ENCODE measurements around the gene HS6ST1. TPM values are rescaled to one million over a fixed set of nuclear protein-coding genes. Genes with fewer than 3 reads are reported as not detected.

Gene HS6ST1
- total RNA-seq, 6 experiments from 2014 or later = 18.0 to 53.5 (median 31.0) TPM

- no peak overlapping the region for H3K27ac ChIP-seq
- intact Hi-C loops (cut with DNase I) = loop anchor here (10.0 kb wide), 2 partner anchors 195 to 265 kb away; no protein-coding TSS in a partner anchor
- no peak for TF ChIP-seq POLR2A (IDR thresholded peaks at IDR 0.05)
- no peak for TF ChIP-seq CTCF (IDR thresholded peaks at IDR 0.05)
- no peaks in the 10 kb centered on the region for H3K36me3 ChIP-seq
- no peak overlapping the region for H3K4me3 ChIP-seq
- WGBS (ENCODE audit: insufficient coverage, low coverage, low lambda C conversion rate, missing lambda C conversion rate) = 82% methylated on average over 6 of the region's 6 CpGs
- DNase-seq (no peak), ATAC-seq (no peak)
- peaks cover 0 to 3% (median 0%) of the 10 kb centered on the region in 4 donors for H3K9me3 ChIP-seq
- no peaks in the 10 kb centered on the region for H3K27me3 ChIP-seq
- H3K4me1 ChIP-seq = peaks cover 0 to 14% (median 3%) of the 10 kb centered on the region in 4 donors
Measured at GRCh38 chr2:128329607-128330006, 10.9 kb upstream of the HS6ST1 start.

- no peak for DNase-seq
- peaks cover 0 to 14% (median 3%) of the 10 kb centered on the region in 4 donors for H3K4me1 ChIP-seq
Measured at GRCh38 chr2:128327180-128327964, 8.7 kb upstream of the HS6ST1 start.

GRCh38 chr2:128326346-128326745 is 7.7 kb upstream of the HS6ST1 start:
- ATAC-seq = no peak
- 86% methylated on average over 4 of the region's 4 CpGs for WGBS (ENCODE audit: insufficient coverage, low coverage, low lambda C conversion rate, missing lambda C conversion rate)
- H3K9me3 ChIP-seq = no peaks in the 10 kb centered on the region
- TF ChIP-seq CTCF (IDR thresholded peaks at IDR 0.05) (no peak), POLR2A (IDR thresholded peaks at IDR 0.05) (no peak)
- no peak overlapping the region for H3K4me3 ChIP-seq
- H3K27me3 ChIP-seq = no peaks in the 10 kb centered on the region
- no peaks in the 10 kb centered on the region for H3K36me3 ChIP-seq
- no peak for DNase-seq
- peaks cover 0 to 14% (median 3%) of the 10 kb centered on the region in 4 donors for H3K4me1 ChIP-seq
- intact Hi-C loops (cut with DNase I) = loop anchor here (10.0 kb wide), 2 partner anchors 198 to 268 kb away; no protein-coding TSS in a partner anchor
- H3K27ac ChIP-seq = no peak overlapping the region

More at GRCh38 chr2:128327180-128327964, 8.7 kb upstream of the HS6ST1 start:
- 99% methylated on average over 7 of the region's 11 CpGs for WGBS (ENCODE audit: insufficient coverage, low coverage, low lambda C conversion rate, missing lambda C conversion rate)
- ATAC-seq = no peak
- intact Hi-C loops (cut with DNase I) = loop anchor here (10.0 kb wide), 2 partner anchors 197 to 267 kb away; no protein-coding TSS in a partner anchor
- no peaks in the 10 kb centered on the region for H3K27me3 ChIP-seq
- H3K36me3 ChIP-seq = no peaks in the 10 kb centered on the region
- no peak overlapping the region for H3K4me3 ChIP-seq
- TF ChIP-seq CTCF (IDR thresholded peaks at IDR 0.05) = no peak
- no peak for TF ChIP-seq POLR2A (IDR thresholded peaks at IDR 0.05)
- H3K9me3 ChIP-seq = no peaks in the 10 kb centered on the region
- no peak overlapping the region for H3K27ac ChIP-seq

- ATAC-seq (peak; percentile 66 to 83 (median 76)), DNase-seq (peak; percentile 74 to 83 (median 82))
- intact Hi-C loops (cut with DNase I) = loop anchor here (10.0 kb wide), 2 partner anchors 199 to 269 kb away; no protein-coding TSS in a partner anchor
Measured at GRCh38 chr2:128325611-128326181, 7.0 kb upstream of the HS6ST1 start.

More at GRCh38 chr2:128325611-128326181, 7.0 kb upstream of the HS6ST1 start:
- Histone ChIP-seq H3K36me3 (no peaks in the 10 kb centered on the region), H3K27ac (peak overlapping the region in 1 of 3 donors; percentile 41), H3K4me3 (no peak overlapping the region), H3K27me3 (no peaks in the 10 kb centered on the region), H3K4me1 (peaks cover 0 to 14% (median 3%) of the 10 kb centered on the region in 4 donors), H3K9me3 (no peaks in the 10 kb centered on the region)
- 45% methylated on average over 7 of the region's 13 CpGs for WGBS (ENCODE audit: insufficient coverage, low coverage, low lambda C conversion rate, missing lambda C conversion rate)
- TF ChIP-seq CTCF (IDR thresholded peaks at IDR 0.05) (peak in 1 of 4 donors; percentile 9), POLR2A (IDR thresholded peaks at IDR 0.05) (no peak)

Data from right lobe of liver (tissue), 6 donors.